ENCODE data around the gene PAPSS2.
"Not testable (repeated sequence)": the region's sequence is repeated elsewhere in the genome, so short reads cannot be mapped to it uniquely, and the experiment has no call there.

PAPSS2 gene

GRCh38 chr10:87643920-87644319 is 15.8 kb upstream of the PAPSS2 start:
- no peak for DNase-seq

GRCh38 chr10:87644500-87644899 is 15.2 kb upstream of the PAPSS2 start:
- not testable (repeated sequence) for DNase-seq

GRCh38 chr10:87646192-87646909 is 13.3 kb upstream of the PAPSS2 start:
- DNase-seq: no peak

- no peak for DNase-seq
Observed at GRCh38 chr10:87646935-87647334, 12.7 kb upstream of the PAPSS2 start.

- DNase-seq: no peak
Observed at GRCh38 chr10:87650838-87651589, 8.7 kb upstream of the PAPSS2 start.

- DNase-seq: no peak
Observed at GRCh38 chr10:87651801-87652200, 7.9 kb upstream of the PAPSS2 start.

GRCh38 chr10:87652261-87652660 is 7.4 kb upstream of the PAPSS2 start:
- no peak for DNase-seq

- no peak for DNase-seq
Observed at GRCh38 chr10:87654212-87654611, 5.5 kb upstream of the PAPSS2 start.

DNA sequence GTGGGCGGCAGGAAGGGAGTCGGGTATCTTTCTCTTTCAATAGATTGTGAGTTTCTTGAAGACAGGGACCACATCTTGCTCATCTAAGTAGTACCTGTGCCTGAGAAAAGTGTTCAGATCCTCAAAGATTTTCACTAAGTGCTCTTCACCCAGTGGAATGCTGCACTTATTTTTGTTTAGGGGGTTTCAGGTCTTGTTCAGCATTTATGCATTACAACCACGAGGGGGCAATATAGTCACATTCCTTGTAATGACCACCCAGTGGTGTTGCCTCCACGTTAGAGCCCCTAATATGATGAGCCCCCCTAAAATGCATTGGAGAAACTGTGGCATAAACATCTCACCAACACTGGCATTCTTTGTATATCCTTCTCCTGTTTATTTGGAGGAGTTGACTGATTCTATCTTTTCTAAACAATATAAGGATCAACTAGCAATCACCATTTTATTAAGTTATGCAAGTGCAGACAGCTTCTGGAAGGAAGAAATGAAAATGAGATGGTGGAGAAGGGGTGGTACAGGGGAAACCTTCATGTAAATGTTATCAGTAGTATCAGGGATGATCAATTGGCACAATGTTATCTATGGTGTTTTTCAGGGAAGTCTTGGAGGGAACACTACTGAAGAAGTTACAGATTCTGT is 3.1 kb upstream of the PAPSS2 start:
- no peak for DNase-seq

DNA sequence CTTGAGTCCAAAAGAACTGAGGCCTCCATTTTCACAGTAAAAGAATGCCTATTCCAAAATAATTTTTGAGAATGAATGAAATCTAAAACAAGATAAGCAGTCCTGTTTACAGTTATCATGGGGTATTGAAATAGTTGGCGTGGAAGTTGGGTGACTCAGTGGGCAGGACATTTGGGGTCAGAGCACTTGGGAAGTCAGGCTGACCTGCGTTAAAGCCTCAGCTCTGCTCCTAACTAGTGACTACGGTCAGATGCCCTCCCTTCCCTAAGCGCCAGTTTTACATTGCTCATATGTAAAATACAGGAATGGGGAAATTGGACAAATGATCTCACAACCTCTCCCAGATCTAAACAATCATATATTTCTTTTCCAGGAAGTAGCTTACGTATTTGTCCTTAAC is 2.3 kb upstream of the PAPSS2 start:
- DNase-seq: no peak

GRCh38 chr10:87658321-87658795 is 1.3 kb upstream of the PAPSS2 start:
- DNase-seq: no peak

- DNase-seq: no peak
Observed at GRCh38 chr10:87658858-87659555, 671 bp upstream of the PAPSS2 start.

GRCh38 chr10:87660484-87661133 is 931 bp downstream of the PAPSS2 start:
- no peak for DNase-seq

GRCh38 chr10:87661861-87662785 is 2.4 kb downstream of the PAPSS2 start:
- no peak for DNase-seq

- DNase-seq: no peak
Observed at GRCh38 chr10:87664276-87664701, 4.6 kb downstream of the PAPSS2 start.

DNA sequence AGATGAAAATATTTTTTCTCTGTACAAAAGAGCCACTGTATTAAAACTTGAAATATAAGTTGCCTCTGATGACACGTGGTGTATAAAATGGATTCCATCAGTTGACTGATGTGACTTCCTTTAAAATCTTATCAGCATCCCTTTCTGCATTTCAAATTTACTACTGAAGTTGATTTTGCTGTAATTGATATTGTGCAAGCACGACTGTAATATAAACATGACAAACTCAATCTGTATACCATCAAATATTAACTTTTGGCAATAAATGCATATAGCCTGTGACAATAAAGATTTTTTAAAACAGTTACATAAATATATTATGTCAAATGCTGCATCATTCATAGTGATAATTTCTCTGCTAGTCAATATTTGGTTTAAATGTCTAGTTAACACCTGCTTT is 7.8 kb downstream of the PAPSS2 start:
- DNase-seq: no peak

DNA sequence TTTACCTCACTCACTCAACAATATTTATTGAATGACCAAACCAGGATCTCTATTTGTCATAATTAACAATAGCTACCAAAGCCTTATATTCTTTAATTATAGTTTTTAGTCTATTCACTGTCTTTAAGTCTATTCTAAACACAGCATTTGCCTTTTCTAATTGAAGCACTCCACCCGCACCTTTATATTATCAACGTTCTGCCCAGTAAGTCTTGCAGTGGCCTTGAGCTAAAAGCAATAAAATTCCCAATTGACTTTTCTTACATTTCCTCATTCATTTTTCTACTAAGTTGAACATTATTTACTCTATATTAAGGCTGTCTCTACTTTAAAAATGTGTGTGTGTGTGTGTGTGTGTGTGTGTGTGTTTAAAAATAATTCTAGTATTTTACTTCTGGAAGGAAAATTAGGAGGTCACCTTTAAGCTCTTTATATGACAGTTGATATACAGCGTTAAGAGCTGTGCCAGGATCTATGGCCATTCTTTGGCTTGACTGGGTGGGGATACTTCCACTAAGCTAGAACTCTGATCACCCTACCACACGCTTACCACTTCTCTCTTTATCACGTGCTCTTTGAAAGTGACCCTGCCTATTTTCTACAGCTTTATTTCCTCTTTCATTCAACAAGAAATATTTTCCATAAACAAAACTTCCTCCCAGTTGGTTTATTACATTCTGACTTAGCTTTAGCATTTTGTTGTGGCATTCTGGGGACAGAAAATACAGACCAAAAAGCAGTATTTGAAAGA is 8.8 kb downstream of the PAPSS2 start:
- DNase-seq: no peak

- no peak for DNase-seq
Observed at GRCh38 chr10:87669752-87670151, 10.1 kb downstream of the PAPSS2 start.

GRCh38 chr10:87670586-87670985 is 10.9 kb downstream of the PAPSS2 start:
- DNase-seq: no peak

- DNase-seq: no peak
Observed at GRCh38 chr10:87671139-87671815, 11.6 kb downstream of the PAPSS2 start.

Data from activated CD8-positive, alpha-beta memory T cell treated with anti-CD3 and anti-CD28 coated beads for 24 hours (primary cell).